GM19239 (cell line): Measurements from ENCODE around the gene SPDYE17.
"Not testable (repeated sequence)": the region's sequence is repeated elsewhere in the genome, so short reads cannot be mapped to it uniquely, and the experiment has no call there.

ENCODE experiments used
- DNase-seq: peaks from one replicate; pipeline ENCODE4 v3.0.0; 2011; ENCODE audit warnings: low spot score; ENCODE audit not compliant: insufficient read length
- FAIRE-seq: peaks from 2 replicates; lab custom pipeline; 2011; peaks lifted over from hg19 to GRCh38; lab: Jason Lieb, UNC

The SPDYE17 gene

GRCh38 chr7:76974793-76975579, 57.2 kb downstream of the SPDYE17 start:
- FAIRE-seq, DNase-seq: not testable (repeated sequence)

GRCh38 chr7:76974336-76974735, 57.8 kb downstream of the SPDYE17 start:
- DNase-seq, FAIRE-seq: not testable (repeated sequence)

- FAIRE-seq: not testable (repeated sequence)
Observed at GRCh38 chr7:76972391-76972790, 59.8 kb downstream of the SPDYE17 start.

More at GRCh38 chr7:76972391-76972790, 59.8 kb downstream of the SPDYE17 start:
- not testable (repeated sequence) for DNase-seq
